PFSK-1 (cell line): ENCODE results near the gene STPG4.

Experiments
- FOXP2 ChIP-seq: optimal IDR thresholded peaks from 2 replicates; pipeline ENCODE3; 2011; ENCODE audit warnings: borderline replicate concordance, control low read depth, inconsistent platforms; ENCODE audit not compliant: insufficient read depth; ENCODE audit errors: extremely low read length, extremely low read depth
- POLR2AphosphoS5 ChIP-seq: IDR thresholded peaks from 2 replicates; pipeline ENCODE4 v1.6.1; 2012; ENCODE audit warnings: low read depth, mild to moderate bottlenecking, control low read depth, low read length, moderate library complexity
- TAF1 ChIP-seq: IDR thresholded peaks from 2 replicates; pipeline ENCODE4 v1.6.1; 2012; ENCODE audit warnings: low read length, control low read depth, borderline replicate concordance; ENCODE audit not compliant: insufficient read depth
- TF ChIP-seq, protein P1 (sequence below), 2 experiments: IDR thresholded peaks; 2 replicates each; pipeline versions ENCODE4 v1.6.1 to v1.8.0; 2011 to 2012; ENCODE audit warnings: low read depth in 2 of 2, low read length in 2 of 2, control low read depth in 1 of 2, inconsistent platforms in 1 of 2, mild to moderate bottlenecking in 1 of 2, moderate library complexity in 1 of 2; ENCODE audit not compliant: insufficient read depth in 1 of 2

DNA sequence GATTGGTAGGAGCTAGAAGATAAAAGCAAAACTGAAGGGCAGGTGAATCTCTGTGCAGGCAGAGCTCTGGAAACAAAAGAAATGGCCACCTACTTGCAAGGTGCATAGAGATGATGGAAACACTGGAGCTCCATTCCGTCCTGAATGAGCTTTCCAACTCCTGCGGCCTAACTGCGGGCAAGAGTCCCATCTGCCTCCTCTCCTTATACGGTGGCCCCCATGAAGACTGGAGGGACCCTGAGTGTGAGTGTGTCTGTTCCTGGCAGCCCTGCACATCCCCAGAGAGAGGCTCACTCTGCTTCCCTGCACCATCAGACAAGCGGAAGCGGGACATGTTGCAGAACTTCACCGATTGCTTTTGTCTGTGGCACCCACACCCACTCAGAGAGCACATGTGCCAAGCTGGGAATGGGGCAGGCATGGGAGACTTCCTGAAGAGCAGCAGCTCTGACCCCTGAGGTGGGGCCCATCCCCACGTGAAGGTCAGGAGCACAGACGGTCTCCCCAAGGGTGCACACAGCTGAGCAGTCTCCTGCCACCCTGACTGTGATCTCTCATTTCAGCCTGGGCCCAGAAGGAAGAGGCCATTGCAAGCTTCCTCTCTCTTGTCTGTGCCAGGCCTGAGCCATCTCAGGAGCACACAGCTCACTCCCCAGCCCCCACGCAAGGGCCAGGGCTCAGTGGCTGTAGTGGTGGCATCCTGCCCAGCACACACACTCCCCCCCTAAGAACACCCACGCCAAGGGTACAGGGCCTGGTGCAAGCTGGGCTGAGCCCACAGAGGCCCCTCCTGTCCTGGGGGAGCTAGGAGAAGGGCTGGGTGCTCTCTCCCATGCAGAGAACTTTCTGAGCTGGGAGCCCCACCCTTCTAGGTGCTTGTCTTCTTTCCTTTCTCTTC, 75.3 kb downstream of the STPG4 start:
- TF ChIP-seq TAF1 (no peak), FOXP2 (no peak), POLR2AphosphoS5 (no peak)
- TF ChIP-seq, protein P1, sequence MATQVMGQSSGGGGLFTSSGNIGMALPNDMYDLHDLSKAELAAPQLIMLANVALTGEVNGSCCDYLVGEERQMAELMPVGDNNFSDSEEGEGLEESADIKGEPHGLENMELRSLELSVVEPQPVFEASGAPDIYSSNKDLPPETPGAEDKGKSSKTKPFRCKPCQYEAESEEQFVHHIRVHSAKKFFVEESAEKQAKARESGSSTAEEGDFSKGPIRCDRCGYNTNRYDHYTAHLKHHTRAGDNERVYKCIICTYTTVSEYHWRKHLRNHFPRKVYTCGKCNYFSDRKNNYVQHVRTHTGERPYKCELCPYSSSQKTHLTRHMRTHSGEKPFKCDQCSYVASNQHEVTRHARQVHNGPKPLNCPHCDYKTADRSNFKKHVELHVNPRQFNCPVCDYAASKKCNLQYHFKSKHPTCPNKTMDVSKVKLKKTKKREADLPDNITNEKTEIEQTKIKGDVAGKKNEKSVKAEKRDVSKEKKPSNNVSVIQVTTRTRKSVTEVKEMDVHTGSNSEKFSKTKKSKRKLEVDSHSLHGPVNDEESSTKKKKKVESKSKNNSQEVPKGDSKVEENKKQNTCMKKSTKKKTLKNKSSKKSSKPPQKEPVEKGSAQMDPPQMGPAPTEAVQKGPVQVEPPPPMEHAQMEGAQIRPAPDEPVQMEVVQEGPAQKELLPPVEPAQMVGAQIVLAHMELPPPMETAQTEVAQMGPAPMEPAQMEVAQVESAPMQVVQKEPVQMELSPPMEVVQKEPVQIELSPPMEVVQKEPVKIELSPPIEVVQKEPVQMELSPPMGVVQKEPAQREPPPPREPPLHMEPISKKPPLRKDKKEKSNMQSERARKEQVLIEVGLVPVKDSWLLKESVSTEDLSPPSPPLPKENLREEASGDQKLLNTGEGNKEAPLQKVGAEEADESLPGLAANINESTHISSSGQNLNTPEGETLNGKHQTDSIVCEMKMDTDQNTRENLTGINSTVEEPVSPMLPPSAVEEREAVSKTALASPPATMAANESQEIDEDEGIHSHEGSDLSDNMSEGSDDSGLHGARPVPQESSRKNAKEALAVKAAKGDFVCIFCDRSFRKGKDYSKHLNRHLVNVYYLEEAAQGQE (IDR thresholded peaks at IDR 0.05; ENCODE audit: insufficient read depth in 1 of 2, low read depth in 2 of 2, low read length in 2 of 2), result no peak
